Measurements from ENCODE around the gene ERC2. TPM values are rescaled to one million over a fixed set of nuclear protein-coding genes. Genes with fewer than 3 reads are reported as not detected.

ERC2 gene
- total RNA-seq, 2 donors from 2014 or later: 16.1 to 22.8 TPM

GRCh38 chr3:56131974-56132590 is 336.2 kb downstream of the ERC2 start:
- H3K27ac ChIP-seq (ENCODE audit: low read depth, low read length): peak overlapping the region; percentile 90
- peaks cover 29% of the 10 kb centered on the region for H3K4me1 Mint-ChIP-seq

GRCh38 chr3:56130036-56130435 is 338.2 kb downstream of the ERC2 start:
- Mint-ChIP-seq H3K27ac (no peak overlapping the region), H3K9me3 (peaks cover 2% of the 10 kb centered on the region), H3K4me3 (no peak overlapping the region), H3K27me3 (ENCODE audit: insufficient read depth) (no peaks in the 10 kb centered on the region), H3K4me1 (peaks cover 32% of the 10 kb centered on the region), H3K36me3 (ENCODE audit: low read depth) (no peaks in the 10 kb centered on the region)
- 87 to 93% methylated on average over 2 of the region's 2 CpGs for WGBS, 2 experiments (ENCODE audit: insufficient coverage in 1 of 2, insufficient read length in 1 of 2)
- no peak for DNase-seq
- no peak overlapping the region for H3K9ac ChIP-seq (ENCODE audit: extremely low read depth, low read length, poor library complexity, severe bottlenecking)
- peaks cover 3% of the 10 kb centered on the region for H3K4me1 ChIP-seq (ENCODE audit: control insufficient read depth, insufficient read depth, low read length)
- H3K27ac ChIP-seq (ENCODE audit: low read depth, low read length): no peak overlapping the region
- no peak overlapping the region for H3K4me3 ChIP-seq (ENCODE audit: low read length)
- H3K36me3 ChIP-seq (ENCODE audit: control insufficient read depth, insufficient read depth, low read length): no peaks in the 10 kb centered on the region
- H3K27me3 ChIP-seq (ENCODE audit: control insufficient read depth, insufficient read depth, low read length, poor library complexity, severe bottlenecking): no peaks in the 10 kb centered on the region
- no peak for TF ChIP-seq CTCF (conservative IDR thresholded peaks at IDR 0.05)
- peaks cover 5% of the 10 kb centered on the region for H3K9me3 ChIP-seq (ENCODE audit: control insufficient read depth, low read length)

More at GRCh38 chr3:56131974-56132590, 336.2 kb downstream of the ERC2 start:
- no peak overlapping the region for H3K4me3 ChIP-seq (ENCODE audit: low read length)
- no peaks in the 10 kb centered on the region for H3K27me3 Mint-ChIP-seq (ENCODE audit: insufficient read depth)
- H3K36me3 ChIP-seq (ENCODE audit: control insufficient read depth, insufficient read depth, low read length): no peaks in the 10 kb centered on the region
- peaks cover 5% of the 10 kb centered on the region for H3K9me3 ChIP-seq (ENCODE audit: control insufficient read depth, low read length)
- no peak for TF ChIP-seq CTCF (conservative IDR thresholded peaks at IDR 0.05)
- H3K4me1 ChIP-seq (ENCODE audit: control insufficient read depth, insufficient read depth, low read length): no peaks in the 10 kb centered on the region
- H3K9me3 Mint-ChIP-seq: no peaks in the 10 kb centered on the region
- H3K27ac Mint-ChIP-seq: peak overlapping the region; percentile 86
- H3K9ac ChIP-seq (ENCODE audit: extremely low read depth, low read length, poor library complexity, severe bottlenecking): no peak overlapping the region
- 57 to 100% methylated on average over 1 to 3 of the region's 3 CpGs for WGBS, 2 experiments (ENCODE audit: insufficient coverage in 1 of 2, insufficient read length in 1 of 2)
- peak; percentile 74 for DNase-seq
- H3K36me3 Mint-ChIP-seq (ENCODE audit: low read depth): no peaks in the 10 kb centered on the region
- no peaks in the 10 kb centered on the region for H3K27me3 ChIP-seq (ENCODE audit: control insufficient read depth, insufficient read depth, low read length, poor library complexity, severe bottlenecking)
- H3K4me3 Mint-ChIP-seq: no peak overlapping the region

GRCh38 chr3:56126632-56127031 is 341.6 kb downstream of the ERC2 start:
- H3K4me1 ChIP-seq (ENCODE audit: control insufficient read depth, insufficient read depth, low read length): peaks cover 8% of the 10 kb centered on the region
- no peak overlapping the region for H3K4me3 Mint-ChIP-seq
- H3K27me3 Mint-ChIP-seq (ENCODE audit: insufficient read depth): peaks cover 3% of the 10 kb centered on the region
- H3K36me3 ChIP-seq (ENCODE audit: control insufficient read depth, insufficient read depth, low read length): no peaks in the 10 kb centered on the region
- H3K9me3 Mint-ChIP-seq: peaks cover 2% of the 10 kb centered on the region
- no peak overlapping the region for H3K27ac ChIP-seq (ENCODE audit: low read depth, low read length)
- peaks cover 54% of the 10 kb centered on the region for H3K4me1 Mint-ChIP-seq
- H3K9me3 ChIP-seq (ENCODE audit: control insufficient read depth, low read length): peaks cover 5% of the 10 kb centered on the region
- no peaks in the 10 kb centered on the region for H3K36me3 Mint-ChIP-seq (ENCODE audit: low read depth)
- H3K27ac Mint-ChIP-seq: no peak overlapping the region
- H3K27me3 ChIP-seq (ENCODE audit: control insufficient read depth, insufficient read depth, low read length, poor library complexity, severe bottlenecking): no peaks in the 10 kb centered on the region
- no peak for TF ChIP-seq CTCF (conservative IDR thresholded peaks at IDR 0.05)
- no peak overlapping the region for H3K9ac ChIP-seq (ENCODE audit: extremely low read depth, low read length, poor library complexity, severe bottlenecking)
- no peak for DNase-seq
- H3K4me3 ChIP-seq (ENCODE audit: low read length): no peak overlapping the region
